ENCODE results near the gene IZUMO2.

IZUMO2 gene

GRCh38 chr19:50184196-50184595 is 21.1 kb upstream of the IZUMO2 start:
- no peak overlapping the region for H3K4me3 ChIP-seq (ENCODE audit: low read depth, low read length)
- TF ChIP-seq, protein P1, sequence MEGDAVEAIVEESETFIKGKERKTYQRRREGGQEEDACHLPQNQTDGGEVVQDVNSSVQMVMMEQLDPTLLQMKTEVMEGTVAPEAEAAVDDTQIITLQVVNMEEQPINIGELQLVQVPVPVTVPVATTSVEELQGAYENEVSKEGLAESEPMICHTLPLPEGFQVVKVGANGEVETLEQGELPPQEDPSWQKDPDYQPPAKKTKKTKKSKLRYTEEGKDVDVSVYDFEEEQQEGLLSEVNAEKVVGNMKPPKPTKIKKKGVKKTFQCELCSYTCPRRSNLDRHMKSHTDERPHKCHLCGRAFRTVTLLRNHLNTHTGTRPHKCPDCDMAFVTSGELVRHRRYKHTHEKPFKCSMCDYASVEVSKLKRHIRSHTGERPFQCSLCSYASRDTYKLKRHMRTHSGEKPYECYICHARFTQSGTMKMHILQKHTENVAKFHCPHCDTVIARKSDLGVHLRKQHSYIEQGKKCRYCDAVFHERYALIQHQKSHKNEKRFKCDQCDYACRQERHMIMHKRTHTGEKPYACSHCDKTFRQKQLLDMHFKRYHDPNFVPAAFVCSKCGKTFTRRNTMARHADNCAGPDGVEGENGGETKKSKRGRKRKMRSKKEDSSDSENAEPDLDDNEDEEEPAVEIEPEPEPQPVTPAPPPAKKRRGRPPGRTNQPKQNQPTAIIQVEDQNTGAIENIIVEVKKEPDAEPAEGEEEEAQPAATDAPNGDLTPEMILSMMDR (IDR thresholded peaks at IDR 0.05; ENCODE audit: borderline replicate concordance, insufficient read depth, low read depth, low read length), result no peak

DNA sequence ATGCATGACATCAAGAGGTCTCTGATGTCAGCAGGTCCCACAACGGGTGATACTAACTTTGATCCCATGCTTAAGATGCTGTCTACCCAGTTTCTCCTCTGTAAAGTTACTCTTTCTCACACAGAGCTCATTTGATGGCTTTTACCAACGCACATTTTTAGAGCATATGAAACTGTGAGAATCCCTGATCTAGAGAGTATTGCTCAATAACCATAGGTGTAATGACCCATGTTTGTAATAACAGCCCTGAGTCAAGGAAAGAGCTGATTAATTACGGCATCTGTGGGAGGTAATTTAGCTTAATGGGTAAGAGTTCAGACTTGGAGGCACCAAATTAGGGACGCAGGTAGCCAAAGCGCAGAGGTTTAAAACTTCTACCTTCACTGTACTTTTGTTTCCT is 18.0 kb upstream of the IZUMO2 start:
- TF ChIP-seq, protein P1 (IDR thresholded peaks at IDR 0.05; ENCODE audit: borderline replicate concordance, insufficient read depth, low read depth, low read length), result no peak
- no peak overlapping the region for H3K4me3 ChIP-seq (ENCODE audit: low read depth, low read length)

DNA sequence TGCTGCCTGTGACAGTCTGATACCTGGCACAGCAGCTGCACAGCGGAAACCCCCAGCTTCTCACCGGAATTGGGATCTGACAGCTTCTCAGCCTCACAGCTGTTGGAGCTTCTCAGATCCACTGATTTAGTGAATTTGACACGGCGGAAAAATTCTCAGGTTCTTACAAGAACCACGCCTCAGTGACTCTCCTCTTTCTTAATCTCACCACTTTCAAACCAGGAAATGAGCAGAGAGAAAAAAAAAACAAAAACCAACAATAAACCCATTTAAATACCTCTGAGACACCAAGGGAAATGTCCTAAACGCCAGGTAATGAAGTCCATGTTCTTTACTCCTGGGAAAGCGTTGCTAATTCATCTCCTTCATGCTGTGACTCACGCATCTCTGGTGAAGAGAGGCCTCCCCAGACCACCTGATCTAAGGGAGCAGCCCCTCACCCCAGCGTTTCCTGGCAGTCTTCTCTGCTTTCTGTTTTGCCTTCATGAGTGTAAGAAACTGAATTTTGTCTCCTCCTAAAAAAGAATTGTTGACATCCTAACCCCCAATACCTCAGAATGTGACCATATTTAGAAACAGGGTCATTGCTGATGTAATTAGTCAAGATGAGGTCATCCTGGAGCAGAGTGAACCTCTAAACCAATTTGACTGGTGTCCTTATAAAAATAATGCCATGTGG is 15.9 kb upstream of the IZUMO2 start:
- H3K4me3 ChIP-seq (ENCODE audit: low read depth, low read length), result no peak overlapping the region
- TF ChIP-seq, protein P1 (IDR thresholded peaks at IDR 0.05; ENCODE audit: borderline replicate concordance, insufficient read depth, low read depth, low read length), result no peak

DNA sequence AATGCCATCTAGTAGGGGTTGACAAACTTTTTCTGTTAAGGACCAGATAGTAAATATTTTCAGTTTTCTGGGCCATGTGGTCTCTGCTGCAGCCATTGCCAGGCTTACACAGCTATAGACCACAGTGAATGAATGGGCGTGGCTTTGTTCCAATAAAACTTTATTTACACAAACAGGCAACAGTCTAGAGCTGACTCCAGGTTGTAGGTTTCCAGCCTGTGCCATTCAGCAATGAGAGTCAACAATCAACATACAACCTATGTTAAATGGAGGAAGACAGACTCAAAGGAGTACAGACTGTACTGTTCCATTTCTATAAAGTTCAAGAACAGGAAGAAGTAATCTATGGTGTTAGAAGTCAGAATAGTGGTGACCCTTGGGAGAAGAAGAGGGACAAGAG is 15.2 kb upstream of the IZUMO2 start:
- no peak overlapping the region for H3K4me3 ChIP-seq (ENCODE audit: low read depth, low read length)
- TF ChIP-seq, protein P1 (IDR thresholded peaks at IDR 0.05; ENCODE audit: borderline replicate concordance, insufficient read depth, low read depth, low read length), result no peak

- no peak overlapping the region for H3K4me3 ChIP-seq (ENCODE audit: low read depth, low read length)
- TF ChIP-seq, protein P1 (IDR thresholded peaks at IDR 0.05; ENCODE audit: borderline replicate concordance, insufficient read depth, low read depth, low read length), result no peak
Measured at GRCh38 chr19:50176775-50177174, 13.7 kb upstream of the IZUMO2 start.

- TF ChIP-seq, protein P1 (IDR thresholded peaks at IDR 0.05; ENCODE audit: borderline replicate concordance, insufficient read depth, low read depth, low read length), result no peak
- H3K4me3 ChIP-seq (ENCODE audit: low read depth, low read length), result no peak overlapping the region
Measured at GRCh38 chr19:50175924-50176323, 12.8 kb upstream of the IZUMO2 start.

DNA sequence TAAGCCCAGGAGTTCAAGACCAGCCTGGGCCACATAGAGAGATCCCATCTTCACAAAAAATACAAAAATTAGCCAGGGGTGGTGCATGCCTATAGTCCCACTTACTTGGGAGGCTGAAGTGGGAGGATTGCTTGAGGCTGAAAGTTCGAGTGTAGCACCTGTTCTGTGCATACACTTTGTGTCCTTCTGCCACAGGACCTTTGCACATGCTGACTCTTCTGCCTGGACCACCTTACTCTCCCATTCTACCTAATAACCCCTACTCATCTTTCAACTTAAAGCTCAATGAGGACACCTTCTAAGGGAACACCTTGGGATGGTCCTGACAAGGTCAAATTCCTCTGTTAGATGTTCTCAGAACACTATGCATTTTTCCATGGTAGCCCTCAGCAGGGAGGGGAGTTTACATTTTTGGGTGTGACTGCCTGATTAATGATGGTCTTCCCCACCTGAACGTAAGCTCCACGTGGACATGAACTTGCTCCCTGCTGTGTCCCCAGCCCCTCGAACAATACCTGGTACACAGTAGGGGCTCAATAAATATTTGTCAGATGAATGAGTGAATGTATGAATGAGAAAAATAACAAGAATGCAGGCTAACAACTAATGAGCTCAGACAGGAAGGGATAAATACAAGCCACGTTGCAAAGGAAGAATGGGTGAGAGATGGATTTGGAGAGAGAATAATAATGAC is 11.2 kb upstream of the IZUMO2 start:
- no peak overlapping the region for H3K4me3 ChIP-seq (ENCODE audit: low read depth, low read length)
- TF ChIP-seq, protein P1 (IDR thresholded peaks at IDR 0.05; ENCODE audit: borderline replicate concordance, insufficient read depth, low read depth, low read length), result no peak
